Astrocyte of the hippocampus (primary cell): ENCODE results near the gene ZMYND10.
A peak's percentile ranks its signal among the peaks of the same experiment; 100 is the strongest.

Experiments
- DNase-seq: peaks from one replicate; pipeline ENCODE4 v3.0.0; 2011; ENCODE audit warnings: low read depth, low spot score

Gene ZMYND10

DNA sequence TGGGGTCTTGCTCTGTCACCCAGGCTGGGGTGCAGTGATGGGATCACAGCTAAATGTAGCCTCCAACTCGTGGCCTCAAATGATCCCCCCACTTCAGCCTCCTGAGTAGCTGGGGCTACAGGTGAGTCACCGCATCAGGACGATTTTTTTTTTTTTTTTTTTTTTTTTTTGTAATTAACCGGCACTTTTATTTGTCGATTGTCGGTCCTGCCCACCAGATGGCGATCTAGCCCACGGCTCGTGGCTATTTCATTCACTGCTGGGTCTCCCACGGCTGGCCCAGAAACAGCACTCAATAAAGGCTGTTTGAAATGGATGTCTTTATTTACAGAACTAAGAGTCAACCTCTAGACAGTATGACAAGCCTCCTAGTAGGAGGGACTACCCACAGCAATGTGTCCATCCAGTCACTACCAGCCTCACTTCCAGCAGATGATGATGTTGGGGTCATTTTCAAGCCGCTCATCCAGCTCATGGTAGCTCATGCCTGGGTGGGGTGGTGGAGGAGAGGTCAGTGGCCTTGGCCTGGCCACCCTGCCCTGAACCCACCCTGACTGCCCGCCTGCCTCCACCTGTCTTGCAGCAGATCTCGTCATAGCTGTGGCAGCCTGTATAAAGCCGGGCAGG, 1.8 kb upstream of the ZMYND10 start:
- DNase-seq: peak; percentile 87

DNA sequence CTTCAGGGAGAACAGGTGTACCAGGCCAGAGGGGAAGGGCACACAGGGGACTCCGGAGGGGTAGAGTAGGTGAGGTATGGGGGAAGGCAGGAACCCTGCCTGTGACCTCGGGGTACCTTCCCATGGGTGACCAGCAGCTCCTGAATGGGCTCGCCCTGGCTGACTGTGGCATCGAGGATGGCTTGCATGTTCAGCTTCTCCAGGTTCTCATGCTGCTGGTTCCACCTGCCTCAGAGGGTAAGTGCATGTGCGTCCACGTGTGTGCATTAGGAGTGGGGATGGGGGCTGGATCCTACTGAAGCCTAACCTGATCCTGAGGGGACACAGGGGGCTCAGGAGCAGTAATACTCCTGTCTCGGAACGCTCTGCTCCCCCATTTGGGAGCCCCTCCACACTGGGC, 524 bp downstream of the ZMYND10 start:
- no peak for DNase-seq

DNA sequence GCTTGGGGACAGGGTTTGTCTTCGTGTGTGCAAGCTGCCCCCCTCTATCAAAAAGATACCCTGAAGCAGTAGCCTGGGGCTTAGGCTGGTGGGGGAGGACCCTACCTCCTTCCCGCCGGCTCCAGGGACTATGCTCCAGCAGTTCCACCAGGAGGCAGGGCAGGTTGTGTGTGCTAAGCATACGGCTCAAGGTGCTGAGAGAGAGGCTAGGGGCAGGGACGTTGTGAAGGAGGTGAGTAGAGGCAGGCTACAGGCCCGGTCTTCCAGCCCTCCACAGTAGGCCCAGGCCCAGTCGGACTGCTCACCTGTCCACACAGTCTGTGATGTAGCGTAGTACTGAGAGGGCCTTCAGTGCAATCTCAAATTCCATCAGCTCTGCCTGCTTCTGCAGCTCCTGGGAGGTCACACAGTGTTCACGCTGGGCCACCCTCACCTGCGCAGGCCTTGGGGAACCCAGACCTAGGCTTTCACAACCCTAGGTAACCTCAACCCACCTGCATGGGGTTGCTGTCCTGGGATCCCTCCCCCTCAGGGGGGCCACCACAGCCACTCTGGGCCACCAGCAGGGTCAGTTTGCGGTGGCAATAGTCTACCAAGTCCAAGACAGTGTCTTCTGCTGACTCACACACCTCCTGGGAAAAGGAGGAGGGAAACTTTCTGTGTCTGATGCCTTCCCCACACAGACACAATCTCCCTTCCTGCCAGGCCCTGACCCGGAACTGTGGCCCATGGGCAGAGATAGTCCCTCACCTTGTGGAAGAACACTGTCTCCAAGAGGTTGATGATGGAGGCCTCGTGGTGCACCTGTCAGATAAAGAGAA, 2.5 kb downstream of the ZMYND10 start:
- no peak for DNase-seq

DNA sequence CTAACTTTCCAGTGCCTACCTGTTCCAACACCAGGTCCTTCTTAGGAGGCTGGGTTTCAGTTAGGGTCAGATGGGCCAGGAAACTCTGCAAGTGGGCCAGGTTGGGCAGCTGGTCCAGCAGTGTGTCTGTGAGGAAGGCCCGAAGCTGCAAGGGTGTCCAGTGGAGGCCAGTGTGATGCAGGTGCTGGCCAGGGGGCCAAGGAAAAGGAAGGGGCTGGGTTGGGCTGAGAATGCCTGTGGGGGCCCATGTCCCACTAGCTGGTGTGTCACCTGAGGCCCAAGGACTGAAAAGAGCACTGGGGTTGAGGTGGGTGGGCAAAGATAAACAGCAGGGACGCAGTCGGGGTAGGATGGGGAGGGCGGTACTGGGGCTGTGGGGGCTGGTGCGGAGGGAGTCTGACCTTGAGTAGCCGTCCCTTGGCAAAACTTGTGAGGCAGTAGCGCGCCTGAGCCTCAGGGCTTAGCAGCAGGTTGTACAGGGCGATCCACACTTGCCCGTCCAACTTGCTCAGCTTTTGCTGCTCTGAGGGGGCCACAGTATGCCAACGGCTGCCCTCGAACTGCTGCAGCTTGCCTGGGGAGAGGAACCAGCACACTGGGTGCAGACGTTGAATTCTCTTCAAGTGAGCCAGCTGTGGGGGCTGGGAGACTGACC, 3.4 kb downstream of the ZMYND10 start:
- no peak for DNase-seq

DNA sequence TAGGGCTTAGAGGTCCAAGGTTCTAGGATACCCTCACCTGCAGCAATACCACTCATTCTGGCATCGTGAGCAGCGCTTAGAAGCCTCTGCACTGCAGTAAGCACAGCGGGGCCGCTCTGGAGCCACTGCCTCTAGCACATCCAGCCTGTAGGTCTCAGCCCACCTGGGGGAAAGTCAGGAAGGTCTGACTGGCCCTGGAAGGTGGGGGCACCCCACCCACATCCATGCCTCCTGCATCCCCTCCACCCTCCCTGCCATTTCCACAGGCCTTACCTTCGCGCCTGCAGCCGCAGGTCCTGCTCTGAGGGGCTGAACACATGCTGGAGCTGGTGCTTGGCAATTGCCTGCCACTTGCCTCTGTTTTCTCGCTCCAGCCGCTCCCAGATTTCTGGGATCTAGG, 4.0 kb downstream of the ZMYND10 start:
- no peak for DNase-seq

DNA sequence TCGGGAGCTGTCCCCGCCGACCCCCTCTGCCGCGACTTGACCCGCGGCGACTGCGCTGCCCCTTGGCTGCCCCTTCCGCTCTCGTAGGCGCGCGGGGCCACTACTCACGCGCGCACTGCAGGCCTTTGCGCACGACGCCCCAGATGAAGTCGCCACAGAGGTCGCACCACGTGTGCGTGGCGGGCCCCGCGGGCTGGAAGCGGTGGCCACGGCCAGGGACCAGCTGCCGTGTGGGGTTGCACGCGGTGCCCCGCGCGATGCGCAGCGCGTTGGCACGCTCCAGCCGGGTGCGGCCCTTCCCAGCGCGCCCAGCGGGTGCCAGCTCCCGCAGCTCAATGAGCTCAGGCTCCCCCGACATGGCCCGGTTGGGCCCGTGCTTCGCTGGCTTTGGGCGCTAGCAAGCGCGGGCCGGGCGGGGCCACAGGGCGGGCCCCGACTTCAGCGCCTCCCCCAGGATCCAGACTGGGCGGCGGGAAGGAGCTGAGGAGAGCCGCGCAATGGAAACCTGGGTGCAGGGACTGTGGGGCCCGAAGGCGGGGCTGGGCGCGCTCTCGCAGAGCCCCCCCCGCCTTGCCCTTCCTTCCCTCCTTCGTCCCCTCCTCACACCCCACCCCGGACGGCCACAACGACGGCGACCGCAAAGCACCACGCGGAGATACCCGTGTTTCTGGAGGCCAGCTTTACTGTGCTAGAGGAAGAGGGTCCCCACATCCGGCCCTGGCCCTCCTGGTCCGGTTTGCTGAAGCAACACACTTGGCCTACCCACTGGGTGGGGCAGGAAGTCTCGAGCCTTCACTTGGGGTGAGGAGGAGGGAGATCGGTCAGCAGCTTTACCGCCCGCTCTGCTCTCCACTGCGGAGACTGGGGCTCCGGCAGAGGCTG, 4.8 kb downstream of the ZMYND10 start, which contains the start of gene RASSF1:
Gene RASSF1 (minus strand): TSS at position 389 of the 882 bp plus-strand sequence. CDS start 31 bp downstream, at position 358.
- DNase-seq: no peak

DNA sequence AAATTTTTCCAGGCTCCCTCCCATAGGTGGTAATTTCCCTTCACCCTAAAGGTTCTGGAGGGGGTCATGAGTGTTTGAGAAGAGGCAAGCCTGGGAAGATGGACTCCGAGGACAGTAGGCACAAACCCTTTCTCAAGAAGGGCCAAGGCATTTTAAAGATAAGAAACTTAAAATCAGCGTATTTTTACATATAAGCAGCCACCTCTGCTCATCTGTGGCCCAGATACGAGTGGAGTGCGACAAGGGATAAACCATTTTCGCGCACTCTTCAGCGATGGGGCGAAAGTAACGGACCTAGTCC, 5.4 kb downstream of the ZMYND10 start:
- DNase-seq: no peak

DNA sequence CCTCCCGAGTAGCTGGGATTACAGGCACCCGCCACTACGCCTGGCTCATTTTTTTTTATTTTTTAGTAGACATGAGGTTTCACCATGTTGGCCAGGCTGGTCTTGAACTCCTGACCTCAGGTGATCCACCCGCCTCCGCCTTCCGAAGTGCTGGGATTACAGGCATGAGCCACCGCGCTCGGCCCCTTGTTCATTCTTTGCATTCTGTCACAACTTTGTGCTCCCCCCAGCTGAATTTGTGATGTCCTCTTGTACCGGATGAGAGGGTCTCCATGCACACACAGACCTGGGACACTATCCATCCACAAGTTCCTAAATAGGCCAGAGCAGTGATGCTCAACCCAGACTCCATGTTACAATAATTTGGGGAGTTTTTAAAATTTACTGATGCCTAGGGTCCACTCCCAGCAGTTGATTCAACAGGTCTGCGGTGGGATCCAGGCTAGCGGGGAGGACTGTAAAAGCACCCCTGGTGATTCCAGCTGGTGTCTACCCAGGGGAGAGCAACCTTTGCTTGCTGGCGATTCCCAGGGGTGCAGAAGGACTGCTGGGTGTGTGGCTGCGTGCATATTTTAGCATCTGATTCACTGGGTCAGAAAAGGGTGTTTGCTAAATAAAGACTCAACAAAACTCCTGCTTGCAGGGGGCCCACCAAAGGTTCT, 5.9 kb downstream of the ZMYND10 start:
- no peak for DNase-seq

DNA sequence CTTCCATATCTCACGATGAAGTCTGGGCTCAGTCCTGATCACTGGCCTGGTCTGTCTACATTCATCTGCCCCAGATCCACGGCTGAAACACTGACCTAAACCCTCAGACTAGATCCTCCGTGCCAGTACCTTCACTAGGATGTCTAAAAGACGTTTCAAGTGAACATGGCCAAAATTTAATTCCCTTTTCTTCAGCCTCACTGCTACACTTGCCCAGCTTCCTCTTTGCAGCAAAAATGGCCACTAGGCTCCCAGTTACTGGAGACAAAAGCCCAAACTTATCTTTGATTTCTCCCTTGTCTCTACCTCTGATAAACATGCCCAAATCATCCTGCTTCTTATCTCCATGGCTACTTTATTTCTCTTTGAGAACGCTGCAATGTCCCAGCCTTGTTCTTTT, 6.6 kb downstream of the ZMYND10 start:
- DNase-seq: no peak

DNA sequence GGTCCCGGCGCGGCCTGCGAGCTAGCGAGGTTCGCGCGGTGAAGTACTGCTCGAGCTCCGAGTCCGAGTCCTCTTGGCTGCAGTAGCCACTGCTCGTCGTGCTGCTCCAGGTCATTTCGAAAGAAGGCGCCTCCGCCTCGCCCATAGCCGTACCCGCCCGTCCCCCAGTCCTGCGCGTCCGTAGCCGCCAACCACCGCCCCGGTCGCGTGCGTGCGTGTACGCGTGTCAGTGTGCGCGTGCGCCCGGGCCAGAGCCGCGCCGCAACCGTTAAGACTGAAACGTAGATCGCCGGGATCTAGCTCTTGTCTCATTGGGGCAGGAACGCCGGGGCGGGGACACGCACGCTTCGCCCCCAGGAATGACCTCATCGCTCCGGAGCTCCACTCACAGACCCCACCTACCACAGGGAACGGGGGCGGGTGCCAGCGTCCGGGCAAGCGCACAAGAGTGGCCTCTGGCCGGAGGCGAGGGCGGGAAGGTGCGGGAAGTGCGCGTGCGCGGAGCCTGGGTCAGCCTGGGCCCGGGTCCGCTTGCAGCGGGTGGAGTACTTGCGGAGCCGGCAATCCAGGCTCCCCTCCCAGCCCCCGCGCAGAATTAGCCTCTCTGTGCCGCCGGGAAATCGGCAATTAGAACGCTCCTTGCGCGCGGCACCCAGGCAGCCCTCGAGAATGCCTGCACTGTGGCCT, 8.2 kb downstream of the ZMYND10 start:
- peak; percentile 100 for DNase-seq

DNA sequence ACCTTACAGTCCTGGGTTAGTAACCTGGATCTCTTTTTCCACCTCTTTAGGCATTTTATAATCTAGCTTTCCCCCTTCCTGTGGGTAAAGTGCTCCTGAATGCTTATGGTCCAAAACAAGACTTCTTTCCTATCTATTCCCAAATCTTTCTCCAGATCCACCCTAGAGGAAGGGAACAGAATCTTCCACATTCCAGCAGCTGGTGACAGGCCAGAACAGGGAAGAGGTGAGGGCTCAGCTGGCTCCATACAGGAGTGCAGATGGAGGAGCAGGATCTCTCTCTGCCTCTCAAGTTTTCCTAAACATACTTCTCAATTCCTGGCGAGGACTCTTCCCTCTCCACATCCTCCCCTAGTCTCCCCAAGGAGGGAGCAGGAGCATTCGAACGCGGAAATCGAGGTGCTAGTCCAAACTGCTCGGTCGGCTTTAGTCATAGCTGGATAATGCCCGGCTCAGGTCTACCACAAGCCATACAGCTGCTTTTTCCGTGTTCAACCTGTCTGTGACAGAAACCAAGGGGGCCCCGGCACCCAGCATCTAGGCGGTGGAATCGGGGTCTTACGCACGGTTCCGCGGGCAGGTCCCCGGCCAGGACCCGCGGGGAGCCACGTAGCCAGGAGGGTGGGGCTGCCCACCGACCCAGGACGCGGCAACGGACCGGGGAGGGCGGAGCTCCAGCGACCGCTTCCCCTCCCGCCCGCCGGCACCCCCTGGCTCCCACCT, 8.9 kb downstream of the ZMYND10 start:
- no peak for DNase-seq

DNA sequence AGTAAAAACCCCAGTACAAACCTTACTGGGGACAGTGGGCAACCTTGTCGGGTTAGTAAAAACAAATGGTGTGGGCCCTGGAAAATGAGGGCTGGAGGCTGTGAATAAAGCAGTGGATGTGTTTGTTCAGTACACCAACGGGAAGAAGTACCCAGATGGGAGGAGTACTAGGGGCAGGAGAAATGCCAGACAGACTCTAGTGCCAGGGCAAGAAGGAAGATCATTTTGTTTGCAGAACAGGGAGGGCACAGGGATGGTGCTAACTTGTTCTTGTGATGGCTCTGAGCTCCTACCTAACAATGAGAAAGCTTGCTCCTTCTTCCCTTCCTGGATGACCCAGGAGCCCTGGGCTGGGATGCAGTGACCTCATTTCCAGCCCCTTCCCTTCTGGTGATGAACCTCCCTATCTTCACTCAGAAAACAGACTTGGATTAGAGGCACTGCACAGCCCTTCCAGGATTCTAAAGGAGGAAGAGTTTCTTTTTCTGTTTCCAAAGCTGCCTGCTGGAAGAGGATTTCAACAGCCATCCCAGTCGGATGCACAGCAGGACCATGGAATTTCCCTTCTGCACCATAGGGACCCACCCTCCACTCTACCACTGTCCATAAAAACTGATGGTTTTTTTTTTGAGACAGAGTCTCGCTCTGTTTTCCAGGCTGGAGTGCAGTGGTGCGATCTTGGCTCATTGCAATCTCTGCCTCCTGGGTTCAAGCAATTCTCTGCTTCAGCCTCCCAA, 11.0 kb downstream of the ZMYND10 start:
- no peak for DNase-seq

DNA sequence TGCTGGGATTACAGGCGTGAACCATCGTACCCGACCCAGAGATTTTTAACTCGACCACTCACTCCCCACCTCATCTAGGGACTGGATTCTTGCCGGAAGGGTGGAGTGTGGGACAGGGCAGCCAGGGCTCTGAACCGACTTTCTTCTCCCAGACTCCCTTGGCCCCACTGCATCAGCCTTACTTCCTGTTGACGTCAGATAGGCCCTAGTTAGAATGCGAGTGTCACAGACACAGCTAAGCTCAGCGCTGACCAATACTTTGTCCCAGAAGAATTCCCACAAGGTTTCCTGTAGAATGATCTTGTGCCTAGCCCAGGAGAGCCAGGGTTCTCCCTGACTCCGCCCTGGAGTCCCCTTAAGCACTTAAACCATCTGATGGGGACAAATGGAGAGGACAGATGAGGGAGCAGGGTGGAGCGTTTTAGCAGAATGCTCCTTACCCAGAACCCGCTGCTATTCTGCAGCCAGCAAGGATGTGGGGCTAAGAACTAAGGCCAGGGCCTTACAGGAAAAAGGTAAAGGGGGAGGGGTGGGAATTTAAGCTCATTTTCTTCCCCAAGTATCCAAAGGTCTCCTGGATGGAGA, 11.7 kb downstream of the ZMYND10 start:
- DNase-seq: no peak

DNA sequence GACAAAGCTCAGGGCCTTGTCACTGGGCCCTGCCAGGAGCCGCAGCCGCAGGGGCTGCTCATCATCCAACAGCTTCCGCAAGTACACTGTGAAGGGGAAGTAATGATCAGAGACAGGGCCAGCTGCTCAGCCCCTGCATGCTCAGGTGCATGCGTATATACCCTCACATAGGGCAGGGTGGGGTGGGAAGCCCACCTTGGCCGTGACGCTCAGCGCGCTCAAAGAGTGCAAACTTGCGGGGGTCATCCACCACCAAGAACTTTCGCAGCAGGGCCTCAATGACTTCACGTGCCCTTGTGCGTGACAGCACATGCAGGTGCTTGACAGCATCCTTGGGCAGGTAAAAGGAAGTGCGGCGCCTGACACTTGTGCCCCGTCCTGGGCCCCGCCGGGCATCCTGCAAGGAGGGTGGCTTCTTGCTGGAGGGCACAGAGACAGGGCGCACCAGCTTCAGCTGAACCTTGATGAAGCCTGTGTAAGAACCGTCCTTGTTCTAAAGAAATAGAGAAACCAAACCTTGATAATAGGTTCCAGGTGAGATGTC, 14.1 kb downstream of the ZMYND10 start:
- DNase-seq: no peak

DNA sequence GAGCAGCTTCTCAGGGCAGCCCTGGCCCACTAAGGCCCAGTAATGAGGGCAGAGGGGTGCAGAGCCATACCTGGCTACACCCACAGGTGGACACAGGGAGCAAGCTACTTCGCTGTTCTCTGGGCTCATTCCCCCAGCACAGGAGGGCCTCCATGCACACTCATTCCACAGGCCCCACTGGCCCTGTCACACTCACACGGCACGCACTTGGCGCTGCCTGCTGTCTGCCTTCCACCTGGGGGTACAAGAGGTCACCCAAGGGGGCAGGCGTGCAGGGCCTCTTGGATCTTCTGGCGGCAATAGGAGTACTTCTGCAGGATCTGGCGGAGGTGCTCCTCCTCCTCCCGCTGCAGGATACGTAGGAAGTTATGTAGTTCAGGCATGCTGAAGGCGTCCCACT, 15.2 kb downstream of the ZMYND10 start:
- DNase-seq: no peak

DNA sequence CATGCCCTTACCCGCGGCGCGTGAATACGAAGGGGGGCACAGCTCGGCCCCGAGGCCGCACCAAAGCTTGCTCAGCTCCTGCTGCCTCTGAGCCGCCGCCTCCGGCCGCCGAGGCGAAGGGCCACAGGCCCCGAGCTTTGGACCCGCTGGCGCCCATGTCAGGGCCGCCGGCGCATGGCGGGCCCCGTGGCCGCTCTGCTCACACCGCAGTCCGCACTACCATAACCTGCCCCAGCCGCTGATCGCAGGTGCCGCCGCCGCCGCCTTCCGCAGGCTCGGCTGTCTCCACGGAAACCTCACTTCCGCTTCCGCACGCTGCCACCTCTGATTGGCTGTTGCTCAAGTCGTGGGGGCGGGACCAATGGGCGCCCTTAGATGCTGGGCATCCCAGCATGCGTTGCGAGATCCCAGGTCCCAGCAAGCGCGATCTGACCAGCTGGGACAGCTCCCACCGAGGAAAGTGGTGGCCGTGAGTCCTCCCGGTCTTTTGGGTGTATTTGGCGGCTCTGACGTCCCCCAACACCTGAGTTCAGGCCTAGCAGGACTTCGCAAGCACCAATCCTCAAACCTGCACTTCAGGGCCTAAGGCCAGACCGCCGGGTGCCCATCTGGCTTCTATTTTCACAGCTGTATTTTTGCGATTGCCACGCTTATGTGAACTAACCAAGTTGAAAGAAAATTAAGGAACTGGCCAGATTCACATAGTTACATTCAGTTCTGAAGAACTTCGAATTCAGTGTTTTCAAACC, 17.4 kb downstream of the ZMYND10 start, which contains the start of gene TUSC2:
Gene TUSC2 (minus strand): TSS at position 281 of the 749 bp plus-strand sequence. CDS start 124 bp downstream, at position 157.
- peak; percentile 99 for DNase-seq

DNA sequence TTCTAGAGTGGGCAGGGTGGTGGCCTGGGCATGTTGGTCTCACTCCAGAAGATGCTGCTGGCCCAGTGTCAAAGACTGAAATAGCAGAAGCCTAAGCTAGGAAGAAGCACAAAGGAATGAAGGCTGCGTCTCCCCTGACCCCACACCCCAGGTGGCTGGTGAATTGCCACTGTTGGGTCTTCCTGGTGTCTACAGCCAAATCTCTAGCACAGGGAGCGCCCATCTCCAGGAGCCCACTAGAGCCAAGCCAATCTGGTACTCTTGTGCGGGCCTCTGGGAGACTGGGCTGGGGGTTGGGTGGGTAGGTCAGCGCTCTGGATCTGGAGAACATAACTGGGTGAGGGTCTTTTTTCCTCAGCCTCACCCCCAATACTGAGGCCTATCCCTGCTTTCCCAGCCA, 18.4 kb downstream of the ZMYND10 start:
- DNase-seq: no peak

DNA sequence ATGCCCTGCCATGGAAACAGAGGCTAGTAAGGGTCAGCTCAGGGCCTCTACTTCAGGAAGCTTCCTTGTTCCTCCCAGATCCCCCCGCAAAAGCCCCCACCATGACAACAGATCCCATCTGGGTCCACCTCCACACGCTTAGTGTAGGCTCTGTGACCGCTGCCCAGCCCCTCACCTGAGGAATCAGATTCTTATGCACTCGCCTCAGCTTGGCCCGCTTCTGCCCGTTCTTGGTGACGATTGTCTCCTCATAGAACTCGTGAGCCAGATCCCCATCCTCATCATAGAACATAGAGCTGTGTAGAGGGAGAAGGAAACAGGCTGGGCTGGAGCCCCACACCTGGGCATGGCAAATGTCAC, 19.4 kb downstream of the ZMYND10 start:
- no peak for DNase-seq
